Measurements from ENCODE around the gene GSN.

Gene GSN

DNA sequence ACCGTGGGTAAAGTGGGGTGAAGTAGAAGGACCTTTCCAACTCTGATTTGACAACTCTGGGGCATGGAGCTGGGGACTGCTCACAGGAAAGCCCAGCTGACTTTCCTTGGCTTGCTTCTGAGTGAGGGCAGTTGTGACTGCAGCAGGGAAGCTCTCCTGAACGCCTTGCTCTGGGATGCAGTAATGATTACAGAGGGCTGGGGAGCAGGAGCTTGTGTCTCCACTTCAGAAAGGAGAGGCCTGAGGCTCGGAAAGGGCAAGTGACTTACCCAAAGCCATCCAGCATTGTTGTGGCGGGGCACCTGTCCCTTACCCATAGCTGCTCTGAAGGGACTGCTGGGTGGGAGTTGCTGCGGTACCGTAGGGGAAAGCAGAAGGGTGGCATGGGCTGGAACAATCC, 41.2 kb downstream of the GSN start:
- Histone ChIP-seq H3K9me3 (ENCODE audit: control insufficient read depth, insufficient read depth, low read depth, low read length) (no peaks in the 10 kb centered on the region), H3K27me3 (ENCODE audit: control insufficient read depth, insufficient read depth, low read length) (no peaks in the 10 kb centered on the region), H3K4me1 (ENCODE audit: control insufficient read depth, insufficient read depth, low read length) (0 out of 2 replicates have a peak, but pooled peaks cover 6% of the 10 kb centered on the region), H3K27ac (ENCODE audit: low read depth, low read length) (no peak overlapping the region), H3K4me3 (ENCODE audit: low read depth, low read length) (no peak overlapping the region), H3K9ac (ENCODE audit: low read length) (no peak overlapping the region), H3K36me3 (ENCODE audit: control insufficient read depth, insufficient read depth, low read length) (peaks cover 30% of the 10 kb centered on the region)

DNA sequence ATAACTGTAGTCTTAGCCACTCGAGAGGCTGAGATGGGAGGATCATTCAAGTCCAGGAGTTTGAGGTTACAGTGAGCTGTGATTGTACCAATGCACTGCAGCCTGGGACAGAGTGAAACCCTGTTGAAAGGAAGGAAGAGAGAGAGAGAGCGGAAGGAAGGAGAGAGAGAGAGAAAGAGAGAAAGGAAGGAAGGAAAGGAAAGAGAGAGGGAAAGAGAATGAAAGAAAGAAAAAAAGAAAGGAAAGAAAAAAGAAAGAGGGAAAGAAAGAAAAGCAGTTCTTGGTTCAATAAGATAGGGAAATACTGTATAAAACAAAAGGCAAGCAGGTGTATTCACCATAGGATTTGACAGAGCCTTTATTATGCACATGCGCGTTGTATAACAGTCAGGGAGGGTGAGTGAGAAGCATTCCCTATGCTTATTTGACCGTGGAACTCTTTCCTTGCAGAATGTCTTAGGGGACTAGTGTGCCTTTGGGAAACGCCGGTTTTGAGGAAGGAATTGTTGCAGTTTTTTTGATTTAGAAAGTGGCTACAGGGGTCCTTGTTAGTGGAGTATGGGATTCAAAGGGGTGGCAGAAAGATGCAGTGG, 42.0 kb downstream of the GSN start:
- 0 out of 2 replicates have a peak, but pooled peaks cover 6% of the 10 kb centered on the region for H3K4me1 ChIP-seq (ENCODE audit: control insufficient read depth, insufficient read depth, low read length)
- H3K36me3 ChIP-seq (ENCODE audit: control insufficient read depth, insufficient read depth, low read length): peaks cover 30% of the 10 kb centered on the region
- H3K27me3 ChIP-seq (ENCODE audit: control insufficient read depth, insufficient read depth, low read length): no peaks in the 10 kb centered on the region
- H3K4me3 ChIP-seq (ENCODE audit: low read depth, low read length): no peak overlapping the region
- H3K9me3 ChIP-seq (ENCODE audit: control insufficient read depth, insufficient read depth, low read depth, low read length): no peaks in the 10 kb centered on the region
- no peak overlapping the region for H3K9ac ChIP-seq (ENCODE audit: low read length)
- no peak overlapping the region for H3K27ac ChIP-seq (ENCODE audit: low read depth, low read length)

GRCh38 chr9:121310571-121310970, 42.6 kb downstream of the GSN start:
- H3K9me3 ChIP-seq (ENCODE audit: control insufficient read depth, insufficient read depth, low read depth, low read length): no peaks in the 10 kb centered on the region
- H3K9ac ChIP-seq (ENCODE audit: low read length): no peak overlapping the region
- H3K4me3 ChIP-seq (ENCODE audit: low read depth, low read length): no peak overlapping the region
- peaks cover 30% of the 10 kb centered on the region for H3K36me3 ChIP-seq (ENCODE audit: control insufficient read depth, insufficient read depth, low read length)
- no peaks in the 10 kb centered on the region for H3K27me3 ChIP-seq (ENCODE audit: control insufficient read depth, insufficient read depth, low read length)
- H3K27ac ChIP-seq (ENCODE audit: low read depth, low read length): no peak overlapping the region
- 0 out of 2 replicates have a peak, but pooled peaks cover 4% of the 10 kb centered on the region for H3K4me1 ChIP-seq (ENCODE audit: control insufficient read depth, insufficient read depth, low read length)

DNA sequence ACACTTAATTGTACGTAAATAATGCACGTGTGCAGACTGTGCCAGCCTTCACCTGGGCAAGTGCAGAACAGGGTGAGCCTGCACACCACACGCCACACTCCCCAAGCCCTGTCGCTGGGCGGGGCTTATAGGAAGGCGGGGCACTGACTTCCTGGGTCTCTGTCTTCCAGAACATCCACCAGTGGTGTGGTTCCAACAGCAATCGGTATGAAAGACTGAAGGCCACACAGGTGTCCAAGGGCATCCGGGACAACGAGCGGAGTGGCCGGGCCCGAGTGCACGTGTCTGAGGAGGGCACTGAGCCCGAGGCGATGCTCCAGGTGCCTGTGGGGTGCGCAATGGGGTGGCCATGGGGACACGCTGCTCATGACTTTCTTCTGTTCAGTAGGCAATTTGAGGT, 44.2 kb downstream of the GSN start:
- Histone ChIP-seq H3K4me1 (ENCODE audit: control insufficient read depth, insufficient read depth, low read length) (no peaks in the 10 kb centered on the region), H3K36me3 (ENCODE audit: control insufficient read depth, insufficient read depth, low read length) (peaks cover 32% of the 10 kb centered on the region), H3K9ac (ENCODE audit: low read length) (no peak overlapping the region), H3K4me3 (ENCODE audit: low read depth, low read length) (no peak overlapping the region), H3K27ac (ENCODE audit: low read depth, low read length) (no peak overlapping the region), H3K9me3 (ENCODE audit: control insufficient read depth, insufficient read depth, low read depth, low read length) (no peaks in the 10 kb centered on the region), H3K27me3 (ENCODE audit: control insufficient read depth, insufficient read depth, low read length) (no peaks in the 10 kb centered on the region)

- no peaks in the 10 kb centered on the region for H3K9me3 ChIP-seq (ENCODE audit: control insufficient read depth, insufficient read depth, low read depth, low read length)
- H3K27me3 ChIP-seq (ENCODE audit: control insufficient read depth, insufficient read depth, low read length): no peaks in the 10 kb centered on the region
- H3K36me3 ChIP-seq (ENCODE audit: control insufficient read depth, insufficient read depth, low read length): peaks cover 34% of the 10 kb centered on the region
- H3K9ac ChIP-seq (ENCODE audit: low read length): no peak overlapping the region
- no peaks in the 10 kb centered on the region for H3K4me1 ChIP-seq (ENCODE audit: control insufficient read depth, insufficient read depth, low read length)
- no peak overlapping the region for H3K27ac ChIP-seq (ENCODE audit: low read depth, low read length)
- H3K4me3 ChIP-seq (ENCODE audit: low read depth, low read length): no peak overlapping the region
These were observed 45.6 kb downstream of the GSN start for GRCh38 chr9:121313458-121314152.

- Histone ChIP-seq H3K27me3 (ENCODE audit: control insufficient read depth, insufficient read depth, low read length) (no peaks in the 10 kb centered on the region), H3K4me3 (ENCODE audit: low read depth, low read length) (no peak overlapping the region), H3K4me1 (ENCODE audit: control insufficient read depth, insufficient read depth, low read length) (no peaks in the 10 kb centered on the region), H3K9me3 (ENCODE audit: control insufficient read depth, insufficient read depth, low read depth, low read length) (no peaks in the 10 kb centered on the region), H3K9ac (ENCODE audit: low read length) (no peak overlapping the region), H3K27ac (ENCODE audit: low read depth, low read length) (no peak overlapping the region), H3K36me3 (ENCODE audit: control insufficient read depth, insufficient read depth, low read length) (peaks cover 24% of the 10 kb centered on the region)
These were observed 48.4 kb downstream of the GSN start for GRCh38 chr9:121316378-121316777.

DNA sequence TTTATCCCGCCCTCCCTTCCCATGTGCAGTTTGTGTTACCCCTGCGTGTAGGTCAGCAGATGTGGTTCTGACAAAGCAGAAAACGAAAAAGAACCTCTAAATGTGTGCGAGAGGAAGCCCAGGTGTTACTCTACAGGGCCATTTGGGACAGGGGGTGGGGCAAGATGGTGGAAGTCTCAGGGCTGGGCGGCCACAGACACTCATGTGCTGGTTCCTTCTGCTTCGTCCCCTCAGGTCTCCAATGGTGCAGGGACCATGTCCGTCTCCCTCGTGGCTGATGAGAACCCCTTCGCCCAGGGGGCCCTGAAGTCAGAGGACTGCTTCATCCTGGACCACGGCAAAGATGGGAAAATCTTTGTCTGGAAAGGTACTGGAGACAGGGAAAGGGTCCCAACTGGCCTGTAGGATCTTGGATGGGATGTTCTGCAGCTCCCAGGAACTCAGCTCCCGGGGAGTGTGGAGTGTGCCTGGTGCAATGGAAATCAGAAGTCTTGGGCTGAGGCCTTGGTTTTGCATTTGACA, 49.0 kb downstream of the GSN start:
- no peaks in the 10 kb centered on the region for H3K27me3 ChIP-seq (ENCODE audit: control insufficient read depth, insufficient read depth, low read length)
- no peaks in the 10 kb centered on the region for H3K9me3 ChIP-seq (ENCODE audit: control insufficient read depth, insufficient read depth, low read depth, low read length)
- no peak overlapping the region for H3K9ac ChIP-seq (ENCODE audit: low read length)
- peaks cover 19% of the 10 kb centered on the region for H3K36me3 ChIP-seq (ENCODE audit: control insufficient read depth, insufficient read depth, low read length)
- no peak overlapping the region for H3K27ac ChIP-seq (ENCODE audit: low read depth, low read length)
- no peak overlapping the region for H3K4me3 ChIP-seq (ENCODE audit: low read depth, low read length)
- no peaks in the 10 kb centered on the region for H3K4me1 ChIP-seq (ENCODE audit: control insufficient read depth, insufficient read depth, low read length)

DNA sequence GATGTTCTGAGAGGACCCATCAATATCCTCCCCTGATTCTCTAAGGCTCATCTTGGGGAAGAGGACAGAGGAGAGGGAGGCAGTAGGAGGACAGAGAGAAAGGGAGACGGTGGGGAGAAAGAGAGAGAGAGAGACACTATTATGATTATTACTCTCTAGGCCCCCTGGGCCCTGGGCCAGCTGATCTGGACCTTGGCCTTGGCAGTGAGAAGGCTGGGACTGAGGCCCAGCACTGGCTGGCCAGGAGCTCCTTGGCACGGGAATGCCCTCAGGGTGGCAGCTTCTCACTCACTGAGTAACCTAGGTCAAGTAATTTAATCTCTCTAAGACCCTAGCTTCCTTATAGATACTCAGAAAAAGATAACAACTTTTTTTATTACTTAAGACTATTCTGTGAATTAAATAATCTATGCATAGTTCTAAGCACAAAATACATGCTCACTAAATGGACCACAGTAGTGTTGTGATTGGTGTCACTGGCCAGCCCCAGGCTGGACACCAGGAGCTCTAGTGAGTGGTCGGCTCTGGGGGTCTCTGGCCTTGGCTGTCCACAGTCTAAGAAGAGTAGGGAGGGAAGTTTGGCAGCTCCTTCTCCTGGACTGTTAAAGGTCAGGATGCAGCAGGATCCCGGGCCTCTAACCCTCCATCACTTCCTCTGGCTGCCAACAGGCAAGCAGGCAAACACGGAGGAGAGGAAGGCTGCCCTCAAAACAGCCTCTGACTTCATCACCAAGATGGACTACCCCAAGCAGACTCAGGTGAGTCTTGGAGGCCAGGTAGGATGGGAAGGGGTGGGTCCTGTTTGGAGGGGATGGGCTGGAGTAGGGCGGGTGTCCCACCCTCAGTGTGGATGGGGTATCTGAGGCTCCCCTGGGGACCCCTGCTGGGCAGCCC, 50.0 kb downstream of the GSN start:
- no peaks in the 10 kb centered on the region for H3K4me1 ChIP-seq (ENCODE audit: control insufficient read depth, insufficient read depth, low read length)
- H3K4me3 ChIP-seq (ENCODE audit: low read depth, low read length): no peak overlapping the region
- H3K36me3 ChIP-seq (ENCODE audit: control insufficient read depth, insufficient read depth, low read length): peaks cover 16% of the 10 kb centered on the region
- H3K9me3 ChIP-seq (ENCODE audit: control insufficient read depth, insufficient read depth, low read depth, low read length): no peaks in the 10 kb centered on the region
- no peaks in the 10 kb centered on the region for H3K27me3 ChIP-seq (ENCODE audit: control insufficient read depth, insufficient read depth, low read length)
- H3K9ac ChIP-seq (ENCODE audit: low read length): no peak overlapping the region
- H3K27ac ChIP-seq (ENCODE audit: low read depth, low read length): no peak overlapping the region

GRCh38 chr9:121318631-121319382, 50.8 kb downstream of the GSN start:
- Histone ChIP-seq H3K27ac (ENCODE audit: low read depth, low read length) (no peak overlapping the region), H3K9me3 (ENCODE audit: control insufficient read depth, insufficient read depth, low read depth, low read length) (no peaks in the 10 kb centered on the region), H3K4me1 (ENCODE audit: control insufficient read depth, insufficient read depth, low read length) (no peaks in the 10 kb centered on the region), H3K4me3 (ENCODE audit: low read depth, low read length) (no peak overlapping the region), H3K27me3 (ENCODE audit: control insufficient read depth, insufficient read depth, low read length) (no peaks in the 10 kb centered on the region), H3K9ac (ENCODE audit: low read length) (no peak overlapping the region), H3K36me3 (ENCODE audit: control insufficient read depth, insufficient read depth, low read length) (peaks cover 10% of the 10 kb centered on the region; the same call in 1 of the 2 replicates)

- H3K36me3 ChIP-seq (ENCODE audit: control insufficient read depth, insufficient read depth, low read length): peaks cover 14% of the 10 kb centered on the region; the same call in 1 of the 2 replicates
- no peaks in the 10 kb centered on the region for H3K27me3 ChIP-seq (ENCODE audit: control insufficient read depth, insufficient read depth, low read length)
- no peak overlapping the region for H3K27ac ChIP-seq (ENCODE audit: low read depth, low read length)
- no peaks in the 10 kb centered on the region for H3K4me1 ChIP-seq (ENCODE audit: control insufficient read depth, insufficient read depth, low read length)
- no peak overlapping the region for H3K4me3 ChIP-seq (ENCODE audit: low read depth, low read length)
- H3K9ac ChIP-seq (ENCODE audit: low read length): no peak overlapping the region
- H3K9me3 ChIP-seq (ENCODE audit: control insufficient read depth, insufficient read depth, low read depth, low read length): no peaks in the 10 kb centered on the region
These were observed 51.4 kb downstream of the GSN start for GRCh38 chr9:121319383-121319780.
